Kidney (tissue), 14 donors: ENCODE results near the gene IFRD2. TPM values are rescaled to one million over a fixed set of nuclear protein-coding genes. Genes with fewer than 3 reads are reported as not detected.
"Not testable (repeated sequence)": the region's sequence is repeated elsewhere in the genome, so short reads cannot be mapped to it uniquely, and the experiment has no call there.

Source experiments
- DNase-seq, 5 donors: peaks; one replicate each; pipeline ENCODE4 v3.0.0-alpha.2; 2013 to 2020
- FAIRE-seq: peaks from 2 replicates; lab custom pipeline; 2012; peaks lifted over from hg19 to GRCh38; lab: Jason Lieb, UNC
- H3K27ac ChIP-seq, 2 donors: one replicate each; pipeline ENCODE4 v1.7.0; 2013; ENCODE audit warnings: low read depth in 2 of 2, low read length in 2 of 2, inconsistent platforms in 1 of 2
- H3K27me3 ChIP-seq: one replicate; pipeline ENCODE4 v1.7.1; 2013; ENCODE audit warnings: low read length, inconsistent platforms; ENCODE audit not compliant: control insufficient read depth, insufficient read depth
- H3K36me3 ChIP-seq, 3 donors: one replicate each; pipeline versions ENCODE4 v1.7.0 to v1.7.1; 2013; ENCODE audit warnings: low read length in 3 of 3, control low read depth in 1 of 3, inconsistent platforms in 1 of 3; ENCODE audit not compliant: insufficient read depth in 3 of 3, control insufficient read depth in 2 of 3
- H3K4me1 ChIP-seq, 3 donors: one replicate each; pipeline versions ENCODE4 v1.7.0 to v1.7.1; 2013; ENCODE audit warnings: low read length in 3 of 3, inconsistent platforms in 1 of 3, low read depth in 1 of 3; ENCODE audit not compliant: control insufficient read depth in 2 of 3, insufficient read depth in 2 of 3
- H3K4me3 ChIP-seq, 3 donors: one replicate each; pipeline versions ENCODE4 v1.7.0 to v1.8.1; 2013; ENCODE audit warnings: low read length in 3 of 3, control low read depth in 1 of 3, inconsistent platforms in 1 of 3
- H3K9ac ChIP-seq, 3 donors: one replicate each; pipeline versions ENCODE4 v1.7.0 to v1.7.1; 2013; ENCODE audit warnings: low read length in 3 of 3, control low read depth in 1 of 3, inconsistent platforms in 1 of 3
- H3K9me3 ChIP-seq, 3 donors: one replicate each; pipeline versions ENCODE4 v1.7.0 to v1.7.1; 2013; ENCODE audit warnings: low read length in 3 of 3, control low read depth in 1 of 3, inconsistent platforms in 1 of 3; ENCODE audit not compliant: control insufficient read depth in 2 of 3, insufficient read depth in 1 of 3
- intact Hi-C: fragments of 100-400 bp; cut with DNase I; formaldehyde crosslinking; loops from one replicate; pipeline ENCODE4 v1.11.1; 2022
- polyA plus RNA-seq: library from polyadenylated mRNA; stranded (reverse); fragments of 350-450 nt; fragmentation: Illumina TruSeq; extraction: RNeasy Lipid Tissue Mini Kit (QIAGEN cat#74804); gene quantifications from one replicate; pipeline ENCODE4 v1.2.3, GENCODE V29; 2014; ENCODE audit warnings: low read depth, low replicate concordance; ENCODE audit not compliant: insufficient read depth
- total RNA-seq: library from RNA; stranded (reverse); fragmentation: NEBNext Ultra II Directional; extraction: Animal tissue kit (Norgen Biotek cat#: 25700); gene quantifications from one replicate; pipeline ENCODE4 v1.2.1, GENCODE V29; 2021
- TF ChIP-seq, protein P1 (sequence below): IDR thresholded peaks from 3 replicates; pipeline ENCODE4 v1.5.1; 2012; ENCODE audit warnings: mild to moderate bottlenecking, moderate library complexity, borderline replicate concordance; ENCODE audit not compliant: insufficient read depth; ENCODE audit errors: extremely low read depth
- donor health status: control.
- donor health status: control.
- donor health status: control.
- donor health status: control.
- donor health status: control.
- donor health status: DM: yes; HTN: yes; CAD: no.
- donor health status: Normal renal cell carcinoma (clear cell type).

Gene IFRD2
- total and polyA plus RNA-seq, 2 donors from 2014 or later: 54.1 to 78.1 TPM

DNA sequence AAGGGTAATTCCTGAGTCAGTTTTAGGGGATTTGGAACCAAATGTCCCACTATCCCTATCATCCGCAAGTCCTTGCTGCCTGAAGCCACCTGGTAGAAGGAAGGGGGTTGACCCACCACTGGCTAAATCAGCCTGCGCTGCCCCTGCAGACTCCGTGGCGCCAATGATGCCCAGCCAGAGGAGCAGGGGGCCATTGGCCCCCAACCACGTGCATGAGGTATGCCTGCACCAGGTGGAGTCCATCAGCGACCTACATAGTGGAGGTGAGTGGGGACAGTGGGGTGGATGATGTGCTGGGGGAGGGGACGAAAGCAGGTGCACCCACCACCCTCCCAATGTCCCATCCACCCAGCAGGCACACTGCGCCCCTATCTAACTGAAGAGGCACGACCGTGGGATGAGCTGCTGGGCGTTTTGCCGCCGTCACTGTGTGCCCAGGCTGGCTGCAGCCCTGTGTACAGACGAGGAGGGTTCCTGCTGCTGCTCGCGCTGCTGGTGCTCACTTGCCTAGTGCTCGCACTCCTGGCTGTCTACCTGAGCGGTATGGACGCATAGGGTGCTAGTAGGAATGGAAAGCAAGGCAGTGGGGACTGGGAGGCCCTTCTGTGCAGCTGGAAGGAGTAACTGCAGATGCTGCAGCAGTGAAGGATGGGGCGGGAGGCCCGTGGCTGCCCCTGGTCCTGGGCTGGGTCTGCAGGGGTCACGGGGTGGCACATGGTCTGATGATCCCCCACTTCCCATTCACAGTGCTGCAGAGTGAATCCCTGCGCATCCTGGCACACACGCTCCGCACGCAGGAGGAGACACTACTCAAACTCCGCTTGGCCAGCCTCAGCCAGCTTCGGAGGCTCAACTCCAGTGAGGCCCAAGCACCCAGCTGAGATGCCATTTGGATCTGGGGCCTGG is 5.7 kb downstream of the IFRD2 start:
- H3K9me3 ChIP-seq: no peaks in the 10 kb centered on the region
- no peak overlapping the region for H3K4me3 ChIP-seq
- peaks cover 0 to 6% (median 5%) of the 10 kb centered on the region in 3 donors for H3K4me1 ChIP-seq
- no peaks in the 10 kb centered on the region for H3K27me3 ChIP-seq
- FAIRE-seq (no peak), DNase-seq (no peak)
- intact Hi-C loops: no loop called here
- H3K27ac ChIP-seq: no peak overlapping the region
- no peak overlapping the region for H3K9ac ChIP-seq
- peaks cover 0 to 25% (median 9%) of the 10 kb centered on the region in 3 donors for H3K36me3 ChIP-seq
- TF ChIP-seq, protein P1, sequence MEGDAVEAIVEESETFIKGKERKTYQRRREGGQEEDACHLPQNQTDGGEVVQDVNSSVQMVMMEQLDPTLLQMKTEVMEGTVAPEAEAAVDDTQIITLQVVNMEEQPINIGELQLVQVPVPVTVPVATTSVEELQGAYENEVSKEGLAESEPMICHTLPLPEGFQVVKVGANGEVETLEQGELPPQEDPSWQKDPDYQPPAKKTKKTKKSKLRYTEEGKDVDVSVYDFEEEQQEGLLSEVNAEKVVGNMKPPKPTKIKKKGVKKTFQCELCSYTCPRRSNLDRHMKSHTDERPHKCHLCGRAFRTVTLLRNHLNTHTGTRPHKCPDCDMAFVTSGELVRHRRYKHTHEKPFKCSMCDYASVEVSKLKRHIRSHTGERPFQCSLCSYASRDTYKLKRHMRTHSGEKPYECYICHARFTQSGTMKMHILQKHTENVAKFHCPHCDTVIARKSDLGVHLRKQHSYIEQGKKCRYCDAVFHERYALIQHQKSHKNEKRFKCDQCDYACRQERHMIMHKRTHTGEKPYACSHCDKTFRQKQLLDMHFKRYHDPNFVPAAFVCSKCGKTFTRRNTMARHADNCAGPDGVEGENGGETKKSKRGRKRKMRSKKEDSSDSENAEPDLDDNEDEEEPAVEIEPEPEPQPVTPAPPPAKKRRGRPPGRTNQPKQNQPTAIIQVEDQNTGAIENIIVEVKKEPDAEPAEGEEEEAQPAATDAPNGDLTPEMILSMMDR: no peak

DNA sequence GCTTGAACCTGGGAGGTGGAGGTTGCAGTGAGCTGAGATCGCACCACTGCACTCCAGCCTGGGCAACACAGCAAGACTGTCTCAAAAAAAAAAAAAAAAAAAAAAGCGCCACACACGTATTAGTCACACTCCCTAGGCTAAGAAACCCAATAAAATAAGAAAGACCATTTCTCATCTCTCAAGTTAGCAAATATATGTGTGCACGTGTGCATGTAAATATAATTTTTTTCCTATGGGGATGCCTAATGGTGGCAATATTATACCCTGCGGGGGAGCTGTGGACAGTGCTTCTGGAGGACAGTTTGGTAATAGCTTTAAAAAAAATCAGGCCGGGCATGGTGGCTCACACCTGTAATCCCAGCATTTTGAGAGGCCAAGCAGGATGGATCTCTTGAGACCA is 8.1 kb downstream of the IFRD2 start:
- H3K27ac ChIP-seq, H3K4me3 ChIP-seq, H3K9ac ChIP-seq, H3K4me1 ChIP-seq, DNase-seq, H3K27me3 ChIP-seq, FAIRE-seq, intact Hi-C loops, H3K9me3 ChIP-seq: not testable (repeated sequence)
- peaks cover 0 to 16% (median 9%) of the 10 kb centered on the region in 3 donors for H3K36me3 ChIP-seq

DNA sequence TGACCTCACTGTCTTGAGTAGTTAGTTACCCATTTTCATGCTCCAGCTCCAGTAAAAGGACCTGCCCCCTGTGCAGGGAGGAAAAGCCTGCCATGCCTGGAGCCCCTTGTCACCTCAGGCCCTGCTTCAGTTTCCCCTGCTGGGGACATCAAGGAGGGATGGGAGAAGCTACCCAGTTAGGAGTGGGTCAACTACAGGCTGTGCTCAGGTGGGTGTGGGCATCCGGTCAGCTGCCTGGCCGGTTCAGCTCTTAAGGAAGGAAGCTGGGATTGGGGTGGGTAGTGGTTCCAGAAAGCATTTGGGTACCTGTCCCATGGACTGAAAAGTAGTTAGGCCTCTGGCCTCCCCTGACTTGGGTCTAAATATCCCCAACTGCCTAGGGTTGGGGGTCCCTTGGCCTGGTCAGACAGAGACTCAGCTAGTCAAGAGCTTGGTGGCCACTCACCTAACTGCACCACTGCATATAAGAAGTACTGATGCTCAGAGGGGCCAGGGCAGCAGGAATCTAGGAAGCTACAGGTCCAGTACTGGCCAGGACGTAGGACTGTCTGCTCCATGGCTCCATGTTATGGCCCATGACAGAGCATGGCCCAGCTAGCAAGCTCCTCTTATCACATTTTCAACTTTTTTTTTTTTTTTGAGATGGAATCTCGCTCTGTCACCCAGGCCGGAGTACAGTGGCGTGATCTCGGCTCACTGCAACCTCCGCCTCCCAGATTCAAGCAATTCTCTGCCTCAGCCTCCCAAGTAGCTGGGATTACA is 12.8 kb downstream of the IFRD2 start:
- no peak for DNase-seq
- peaks cover 0 to 4% (median 0%) of the 10 kb centered on the region in 3 donors for H3K4me1 ChIP-seq
- no peak overlapping the region for H3K9ac ChIP-seq
- no peak for FAIRE-seq
- H3K36me3 ChIP-seq: no peaks in the 10 kb centered on the region
- H3K27ac ChIP-seq: peak overlapping the region in 1 of 2 donors; percentile 22
- no peaks in the 10 kb centered on the region for H3K9me3 ChIP-seq
- no peak overlapping the region for H3K4me3 ChIP-seq
- TF ChIP-seq, protein P1: no peak
- peaks cover 4% of the 10 kb centered on the region for H3K27me3 ChIP-seq
- intact Hi-C loops: no loop called here

DNA sequence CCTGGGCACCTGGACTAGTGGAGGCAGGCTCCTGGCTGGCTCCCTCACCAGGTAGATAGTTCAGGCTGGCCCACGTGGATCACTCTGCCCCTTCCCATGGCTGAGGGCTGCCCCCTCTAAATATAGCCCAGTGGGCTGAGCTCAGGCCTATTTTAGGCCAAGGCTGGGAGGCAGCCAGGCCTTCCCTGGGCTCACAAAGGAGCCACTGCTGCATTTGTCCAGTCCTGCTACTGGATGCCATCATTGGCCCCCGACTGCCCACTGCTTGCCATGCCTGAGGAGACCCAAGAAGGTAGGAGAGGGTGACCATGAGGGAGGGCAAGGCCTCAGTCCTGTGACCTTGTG is 13.4 kb downstream of the IFRD2 start, which contains the start of gene LSMEM2:
Gene LSMEM2, plus strand, starts transcription at position 208 of the 345 bp plus-strand sequence. Its CDS starts 27 bp downstream, at position 235.
- no peak for FAIRE-seq
- intact Hi-C loops: no loop called here
- no peak within 1 kb of the TSS for H3K9ac ChIP-seq
- H3K4me1 ChIP-seq: peaks cover 0 to 4% (median 0%) of the 10 kb centered on the region in 3 donors
- no peaks in the 10 kb centered on the region for H3K36me3 ChIP-seq
- H3K9me3 ChIP-seq: no peaks in the 10 kb centered on the region
- TF ChIP-seq, protein P1: no peak
- peaks cover 8% of the 10 kb centered on the region for H3K27me3 ChIP-seq
- peak within 1 kb of the TSS in 1 of 2 donors; percentile 22 for H3K27ac ChIP-seq
- DNase-seq: no peak
- no peak within 1 kb of the TSS for H3K4me3 ChIP-seq
